ENCODE results near the gene CBX2.
A peak's percentile ranks its signal among the peaks of the same experiment; 100 is the strongest.

Gene CBX2

GRCh38 chr17:79777894-79778503 is at the start of gene CBX2:
Gene CBX2, plus strand, starts transcription at chr17:79778148. Its CDS starts 88 bp downstream, at chr17:79778236.
- peak; percentile 27 for DNase-seq

DNA sequence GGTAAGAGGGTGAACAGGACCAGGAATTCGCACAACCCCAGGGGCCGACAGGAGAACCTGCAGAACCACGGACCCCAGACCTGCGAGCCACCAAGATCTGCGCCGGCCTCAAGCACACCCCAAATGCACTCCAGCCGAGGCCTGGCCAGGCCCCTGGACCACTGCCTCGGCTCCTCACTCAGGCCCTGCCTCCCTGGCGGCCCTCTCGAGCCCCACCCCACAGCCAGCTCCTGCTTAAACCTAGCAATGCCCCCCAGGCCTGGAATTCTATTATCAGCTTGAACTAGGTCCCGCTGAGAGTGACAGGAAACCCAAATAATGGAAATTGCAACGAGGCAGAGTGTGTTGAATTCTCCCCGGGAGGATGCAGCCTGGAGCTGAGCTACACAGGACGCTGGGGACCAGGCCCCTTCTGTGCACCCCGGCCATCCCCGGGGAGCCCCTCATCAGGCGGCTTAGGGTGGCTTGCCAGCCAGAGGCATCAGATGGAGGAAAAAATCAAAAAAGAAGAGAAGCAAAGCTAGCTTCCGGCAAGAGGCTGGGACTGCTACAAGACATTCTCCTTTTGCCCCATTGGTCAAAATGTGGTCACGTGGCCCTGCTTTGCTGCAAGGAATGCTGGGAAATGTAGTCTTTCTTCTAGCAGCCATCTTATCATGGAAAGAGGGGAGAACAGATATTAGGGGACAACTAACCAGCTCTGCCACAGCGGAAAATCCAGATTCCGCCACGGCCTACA is 49.6 kb upstream of the CBX2 start:
- DNase-seq = peak; percentile 78

- DNase-seq = no peak
Measured at GRCh38 chr17:79728908-79729471, 49.0 kb upstream of the CBX2 start.

DNA sequence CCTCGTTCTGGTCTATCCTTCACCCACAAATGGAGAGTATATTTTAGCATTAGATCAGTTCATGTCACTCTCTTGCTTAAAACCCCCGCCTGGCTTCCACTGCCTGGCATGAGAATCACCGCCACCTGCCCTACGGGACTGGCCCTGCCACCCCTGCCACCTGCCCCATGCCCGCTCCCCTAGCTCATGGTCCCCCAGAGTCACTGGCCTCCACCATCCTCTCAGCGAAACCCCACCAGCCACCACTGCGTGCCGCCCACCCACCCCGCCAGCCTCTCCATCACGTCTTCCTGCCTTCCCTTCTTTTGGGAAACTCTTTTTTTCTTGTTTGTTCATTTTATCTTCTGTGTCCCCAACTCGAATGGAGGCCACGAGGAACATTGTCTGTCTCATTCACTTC is 48.2 kb upstream of the CBX2 start:
- no peak for DNase-seq

DNA sequence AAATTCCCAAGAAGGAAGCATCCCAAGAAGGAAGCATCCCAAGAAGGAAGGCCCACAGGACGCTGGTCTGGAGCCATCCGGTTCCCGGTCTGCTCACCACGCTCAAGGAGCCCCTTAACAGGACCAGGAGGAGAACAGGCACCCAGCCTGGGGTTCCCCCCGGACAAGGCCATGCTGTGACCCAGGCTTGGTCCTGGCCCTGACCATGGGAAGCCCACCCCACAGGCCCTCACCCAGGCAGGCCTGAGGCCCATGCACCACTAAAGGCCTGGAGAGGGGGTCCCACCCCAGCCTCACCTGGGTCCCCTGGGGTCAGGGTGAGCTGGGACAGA is 47.5 kb upstream of the CBX2 start:
- DNase-seq = no peak

GRCh38 chr17:79730769-79731483 is 47.0 kb upstream of the CBX2 start, which contains the start of gene ENPP7:
Gene ENPP7, plus strand, starts transcription at chr17:79730943. Its CDS starts 197 bp downstream, at chr17:79731140.
- DNase-seq = no peak

GRCh38 chr17:79732254-79732653 is 45.7 kb upstream of the CBX2 start:
- DNase-seq = no peak

DNA sequence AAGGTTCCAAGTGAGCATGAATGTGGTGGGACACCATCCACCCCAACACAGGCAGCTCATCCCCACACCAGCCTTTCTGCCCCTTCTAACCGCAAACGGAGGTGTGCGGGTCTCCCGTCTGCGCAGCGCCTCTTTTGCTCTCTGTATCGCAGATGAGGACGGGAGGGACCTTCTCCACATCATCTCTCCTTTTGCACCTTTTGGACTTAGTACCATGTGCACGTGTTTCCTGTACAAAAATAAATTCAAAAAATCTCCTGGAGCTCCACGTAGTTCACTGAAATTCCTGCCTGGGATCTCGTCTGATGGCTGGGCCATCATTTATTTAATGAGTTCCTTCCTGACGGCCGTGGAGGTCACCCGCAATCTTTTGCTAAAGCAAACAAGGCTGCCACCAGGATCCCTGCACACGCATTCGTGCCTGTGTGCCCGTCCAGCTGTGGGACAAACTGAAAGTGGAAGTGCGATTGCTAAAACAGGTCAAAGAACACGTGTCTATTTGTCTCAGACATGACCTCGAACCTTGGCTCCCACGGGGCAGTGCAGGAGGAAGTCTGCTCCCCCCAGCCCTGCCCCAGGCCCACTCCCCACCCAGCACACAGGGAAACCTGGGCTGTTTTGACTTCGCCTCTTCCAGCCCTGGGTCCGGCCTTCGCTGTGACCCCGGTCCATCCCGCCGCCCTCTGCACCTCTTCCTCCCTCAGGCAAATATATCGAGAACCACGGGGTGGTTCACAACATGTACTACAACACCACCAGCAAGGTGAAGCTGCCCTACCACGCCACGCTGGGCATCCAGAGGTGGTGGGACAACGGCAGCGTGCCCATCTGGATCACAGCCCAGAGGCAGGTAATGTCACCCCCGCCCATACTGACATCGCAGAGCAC is 44.9 kb upstream of the CBX2 start:
- no peak for DNase-seq

DNA sequence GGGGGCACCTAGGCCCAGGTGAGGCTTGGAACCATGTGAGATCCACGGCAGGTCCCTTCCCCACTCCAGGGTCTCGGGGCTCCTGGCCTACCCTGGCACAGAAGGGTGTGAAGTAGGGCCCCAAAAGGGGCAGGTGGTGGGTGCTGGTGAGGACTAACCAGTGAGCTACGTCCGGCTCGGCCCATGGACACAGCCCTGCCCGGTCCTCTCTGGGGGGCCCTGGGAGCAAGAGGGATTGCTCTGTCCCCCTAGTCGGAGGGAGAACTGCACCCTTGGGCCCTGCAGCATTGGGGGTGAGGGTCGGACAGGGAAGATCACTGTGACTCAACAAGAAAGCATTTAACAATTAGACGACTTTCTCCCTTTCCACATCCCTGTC is 44.3 kb upstream of the CBX2 start:
- DNase-seq = no peak

DNA sequence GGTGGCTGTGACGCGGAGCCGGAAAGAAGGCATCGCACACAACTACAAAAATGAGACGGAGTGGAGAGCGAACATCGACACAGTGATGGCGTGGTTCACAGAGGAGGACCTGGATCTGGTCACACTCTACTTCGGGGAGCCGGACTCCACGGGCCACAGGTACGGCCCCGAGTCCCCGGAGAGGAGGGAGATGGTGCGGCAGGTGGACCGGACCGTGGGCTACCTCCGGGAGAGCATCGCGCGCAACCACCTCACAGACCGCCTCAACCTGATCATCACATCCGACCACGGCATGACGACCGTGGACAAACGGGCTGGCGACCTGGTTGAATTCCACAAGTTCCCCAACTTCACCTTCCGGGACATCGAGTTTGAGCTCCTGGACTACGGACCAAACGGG is 42.9 kb upstream of the CBX2 start:
- no peak for DNase-seq

GRCh38 chr17:79737046-79737921 is 40.7 kb upstream of the CBX2 start:
- DNase-seq = no peak

DNA sequence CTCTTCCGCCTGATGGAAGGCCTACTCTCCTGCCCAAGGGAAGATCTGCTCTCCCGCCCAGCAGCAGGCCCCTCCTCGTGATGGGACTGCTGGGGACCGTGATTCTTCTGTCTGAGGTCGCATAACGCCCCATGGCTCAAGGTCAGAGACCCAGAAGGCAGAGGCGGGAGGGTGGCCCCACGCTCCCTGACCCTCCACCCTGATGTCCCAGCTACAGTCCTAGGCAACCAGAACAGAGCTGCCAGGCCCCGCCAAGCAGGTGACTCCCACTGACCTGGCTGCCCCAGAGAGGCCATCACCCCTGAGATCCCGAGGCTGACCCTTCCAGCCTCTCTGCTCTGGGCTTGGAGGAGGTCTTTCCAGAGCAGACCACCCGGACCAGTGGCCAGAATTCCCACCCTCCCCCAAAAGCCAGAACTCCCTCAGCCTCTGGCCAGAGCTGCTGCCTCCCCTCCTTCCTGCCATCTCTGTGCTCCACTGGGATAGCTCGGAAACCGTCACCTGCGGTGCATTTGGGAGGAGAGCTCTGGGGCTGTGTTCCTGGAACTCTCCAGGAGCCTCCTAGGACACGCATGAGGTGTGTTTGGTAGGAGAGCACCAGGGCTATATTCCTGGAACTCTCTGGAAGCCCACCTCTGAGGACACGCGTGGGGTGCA is 39.9 kb upstream of the CBX2 start:
- no peak for DNase-seq

DNA sequence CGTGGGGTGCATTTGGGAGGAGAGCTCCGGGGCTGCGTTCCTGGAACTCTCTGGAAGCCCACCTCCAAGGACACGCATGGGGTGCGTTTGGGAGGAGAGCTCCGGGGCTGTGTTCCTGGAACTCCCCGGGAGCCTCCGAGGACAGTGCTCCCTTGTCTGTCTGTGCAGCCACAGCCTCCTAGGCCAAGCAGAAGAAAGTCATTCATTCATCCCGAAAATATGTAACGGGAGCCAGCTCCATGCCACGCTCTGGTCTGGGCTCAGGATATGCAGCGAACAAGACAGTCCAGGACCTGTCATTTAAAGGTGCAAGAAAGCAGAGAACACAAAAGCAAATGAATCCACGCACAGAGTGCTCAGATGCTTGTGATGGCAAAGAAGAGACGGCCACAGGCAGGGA is 39.3 kb upstream of the CBX2 start:
- DNase-seq = no peak

GRCh38 chr17:79739148-79740062 is 38.5 kb upstream of the CBX2 start:
- no peak for DNase-seq

DNA sequence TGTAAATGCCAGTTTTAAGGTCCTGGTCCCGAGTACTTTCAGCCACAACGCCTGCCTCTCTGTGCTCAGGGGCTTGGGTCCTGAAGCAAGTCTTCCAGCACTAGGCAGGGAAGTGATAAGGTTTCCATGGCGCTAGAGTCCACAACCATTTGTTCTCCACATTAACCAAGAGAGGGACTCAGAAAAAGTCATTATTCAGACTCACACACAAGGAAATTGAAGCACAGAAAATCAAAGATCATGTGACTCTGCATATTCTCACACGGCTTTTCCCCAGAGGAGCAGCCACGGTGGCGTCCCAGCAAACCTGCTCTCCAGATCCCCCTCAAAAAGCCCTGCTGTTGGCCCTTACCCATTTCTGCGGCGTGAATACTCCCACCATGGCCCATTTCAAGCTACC is 37.5 kb upstream of the CBX2 start:
- DNase-seq = peak; percentile 72

- DNase-seq = no peak
Measured at GRCh38 chr17:79741401-79741750, 36.6 kb upstream of the CBX2 start.

GRCh38 chr17:79741751-79742588 is 36.0 kb upstream of the CBX2 start:
- DNase-seq = peak; percentile 30

DNA sequence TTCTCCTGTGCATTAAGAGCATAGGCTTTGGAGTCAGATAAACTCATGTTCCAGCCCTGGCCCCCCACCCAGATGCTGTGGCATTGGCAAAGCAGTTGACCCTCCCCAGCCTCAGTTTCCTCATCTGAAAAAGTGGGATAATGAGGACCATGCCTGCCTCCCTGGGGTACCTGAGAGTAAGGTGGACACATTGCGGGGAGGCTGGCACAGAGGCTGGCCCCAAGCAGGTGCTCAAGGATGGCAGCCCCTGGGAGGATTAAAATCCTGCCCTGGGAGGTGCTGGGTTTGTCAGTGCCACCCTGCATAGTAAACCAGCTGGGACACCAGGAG is 35.4 kb upstream of the CBX2 start:
- DNase-seq = no peak

- DNase-seq = no peak
Measured at GRCh38 chr17:79742951-79743476, 34.9 kb upstream of the CBX2 start.

Measured in DMS153 (cell line).